H9 (cell line): ENCODE measurements around the gene ACKR3. TPM values are rescaled to one million over a fixed set of nuclear protein-coding genes. Genes with fewer than 3 reads are reported as not detected.
A peak's percentile ranks its signal among the peaks of the same experiment; 100 is the strongest.

Source experiments
- DNase-seq: peaks from one replicate; pipeline ENCODE4 v3.0.0-alpha.2; 2017
- H2AFZ ChIP-seq: one replicate; pipeline ENCODE4 v1.6.1; 2013; ENCODE audit warnings: mild to moderate bottlenecking, low read length, control low read depth, moderate library complexity
- H2AK5ac ChIP-seq: 2 replicates; pipeline ENCODE4 v1.6.1; 2013; ENCODE audit warnings: low read length, control low read depth, mixed read lengths; ENCODE audit not compliant: insufficient read length
- H2BK120ac ChIP-seq: one replicate; pipeline ENCODE4 v1.6.1; 2013; ENCODE audit warnings: low read depth, mild to moderate bottlenecking, low read length, control low read depth, inconsistent platforms; ENCODE audit not compliant: poor library complexity, severe bottlenecking
- H2BK12ac ChIP-seq: 2 replicates; pipeline ENCODE4 v1.6.1; 2013; ENCODE audit warnings: low read length, control low read depth, mixed read lengths, low read depth; ENCODE audit not compliant: insufficient read length
- H2BK15ac ChIP-seq: 2 replicates; pipeline ENCODE4 v1.6.1; 2013; ENCODE audit warnings: low read depth, low read length, control low read depth
- H2BK20ac ChIP-seq: one replicate; pipeline ENCODE4 v1.6.1; 2013; ENCODE audit warnings: low read depth, mild to moderate bottlenecking, low read length, control low read depth, inconsistent platforms; ENCODE audit not compliant: poor library complexity, severe bottlenecking
- H2BK5ac ChIP-seq: 2 replicates; pipeline ENCODE4 v1.6.1; 2013; ENCODE audit warnings: low read length, control low read depth, mixed read lengths; ENCODE audit not compliant: insufficient read length
- H3K14ac ChIP-seq: 2 replicates; pipeline ENCODE4 v1.6.1; 2013; ENCODE audit warnings: low read length, control low read depth; ENCODE audit not compliant: insufficient read depth
- H3K18ac ChIP-seq: 2 replicates; pipeline ENCODE4 v1.6.1; 2013; ENCODE audit warnings: low read depth, mild to moderate bottlenecking, mixed read lengths, low read length, control low read depth; ENCODE audit not compliant: insufficient read length
- H3K23ac ChIP-seq: 2 replicates; pipeline ENCODE4 v1.6.1; 2013; ENCODE audit warnings: low read length, control low read depth, mixed read lengths, low read depth; ENCODE audit not compliant: insufficient read length
- H3K23me2 ChIP-seq: 2 replicates; pipeline ENCODE4 v1.6.1; 2013; ENCODE audit warnings: low read depth, mild to moderate bottlenecking, mixed read lengths, low read length, control low read depth; ENCODE audit not compliant: insufficient read length, poor library complexity, severe bottlenecking
- H3K27ac ChIP-seq: 2 replicates; pipeline ENCODE4 v1.5.1; 2013; ENCODE audit warnings: low read length, control low read depth, mixed read lengths, low read depth; ENCODE audit not compliant: insufficient read length
- H3K27me3 ChIP-seq: 2 replicates; pipeline ENCODE4 v1.6.1; 2013; ENCODE audit warnings: low read length, control low read depth, inconsistent platforms; ENCODE audit not compliant: insufficient read depth
- H3K4ac ChIP-seq: 2 replicates; pipeline ENCODE4 v1.6.1; 2013; ENCODE audit warnings: low read depth, mild to moderate bottlenecking, control low read depth, inconsistent platforms, low read length, moderate library complexity
- H3K4me1 ChIP-seq: 2 replicates; pipeline ENCODE4 v1.6.1; 2013; ENCODE audit warnings: low read length, control low read depth, inconsistent platforms; ENCODE audit not compliant: insufficient read depth
- H3K4me2 ChIP-seq: 2 replicates; pipeline ENCODE4 v1.6.1; 2013; ENCODE audit warnings: low read length, control low read depth, mixed read lengths; ENCODE audit not compliant: insufficient read length, insufficient read depth
- H3K56ac ChIP-seq: 2 replicates; pipeline ENCODE4 v1.6.1; 2013; ENCODE audit warnings: low read depth, mild to moderate bottlenecking, mixed read lengths, low read length, control low read depth; ENCODE audit not compliant: insufficient read length
- H3K79me1 ChIP-seq: 2 replicates; pipeline ENCODE4 v1.6.1; 2013; ENCODE audit warnings: low read depth, mild to moderate bottlenecking, moderate library complexity, low read length, control low read depth, inconsistent platforms; ENCODE audit not compliant: insufficient read depth, poor library complexity, severe bottlenecking
- H3K79me2 ChIP-seq: 2 replicates; pipeline ENCODE4 v1.6.1; 2013; ENCODE audit warnings: low read length, control low read depth, inconsistent platforms; ENCODE audit not compliant: insufficient read depth
- H3K9ac ChIP-seq: 2 replicates; pipeline ENCODE4 v1.6.1; 2013; ENCODE audit warnings: low read length, control low read depth, mixed read lengths; ENCODE audit not compliant: insufficient read length; ENCODE audit errors: extremely low read depth
- H3K9me3 ChIP-seq: one replicate; pipeline ENCODE4 v1.6.1; 2013; ENCODE audit warnings: low read depth, low read length, inconsistent platforms; ENCODE audit not compliant: control insufficient read depth
- H3T11ph ChIP-seq: one replicate; pipeline ENCODE4 v1.6.1; 2013; ENCODE audit warnings: mild to moderate bottlenecking, low read length, control low read depth, inconsistent platforms
- H4K20me1 ChIP-seq: one replicate; pipeline ENCODE4 v1.6.1; 2013; ENCODE audit not compliant: control insufficient read depth, insufficient read length, insufficient read depth
- H4K5ac ChIP-seq: 2 replicates; pipeline ENCODE4 v1.6.1; 2013; ENCODE audit warnings: low read depth, mild to moderate bottlenecking, mixed read lengths, low read length, control low read depth; ENCODE audit not compliant: insufficient read length
- H4K8ac ChIP-seq: replicated peaks from 2 replicates; pipeline ENCODE4 v1.6.1; 2013; ENCODE audit warnings: low read length, control low read depth, mixed read lengths, low read depth; ENCODE audit not compliant: insufficient read length
- H4K91ac ChIP-seq: 2 replicates; pipeline ENCODE4 v1.6.1; 2013; ENCODE audit warnings: low read depth, mild to moderate bottlenecking, moderate library complexity, mixed read lengths, low read length, control low read depth; ENCODE audit not compliant: insufficient read length
- H3K27ac Mint-ChIP-seq, 3 experiments: 2 replicates in 2 of 3; 3 replicates in 1 of 3; pipeline ENCODE4 v1.8.0; 2020 to 2021; ENCODE audit warnings: mixed read lengths in 3 of 3, mild to moderate bottlenecking in 1 of 3, moderate library complexity in 1 of 3
- H3K27me3 Mint-ChIP-seq: 2 replicates; pipeline ENCODE4 v1.8.0; 2021; ENCODE audit warnings: low read depth, mild to moderate bottlenecking, moderate library complexity, mixed read lengths
- H3K36me3 Mint-ChIP-seq, 3 experiments: 2 replicates in 2 of 3; 3 replicates in 1 of 3; pipeline ENCODE4 v1.8.0; 2020 to 2021; ENCODE audit warnings: low read depth in 3 of 3, mixed read lengths in 3 of 3; ENCODE audit not compliant: insufficient read depth in 1 of 3
- H3K4me1 Mint-ChIP-seq, 2 experiments: 2 replicates each; pipeline ENCODE4 v1.8.0; 2020; ENCODE audit warnings: mixed read lengths in 2 of 2
- H3K4me3 Mint-ChIP-seq, 2 experiments: 2 replicates in 1 of 2; 3 replicates in 1 of 2; pipeline ENCODE4 v1.8.0; 2020 to 2021; ENCODE audit warnings: mild to moderate bottlenecking in 2 of 2, mixed read lengths in 2 of 2, moderate library complexity in 1 of 2
- H3K9me3 Mint-ChIP-seq, 2 experiments: 2 replicates in 1 of 2; 3 replicates in 1 of 2; pipeline ENCODE4 v1.8.0; 2020; ENCODE audit warnings: mild to moderate bottlenecking in 2 of 2, mixed read lengths in 2 of 2, moderate library complexity in 1 of 2
- WGBS: extraction: QIAGEN DNeasy Blood & Tissue Kit; methylation state at CpG from one replicate; pipeline ENCODE4 v1.1.7; 2013; ENCODE audit warnings: missing lambda C conversion rate, low lambda C conversion rate, mixed read lengths; ENCODE audit not compliant: insufficient read length; ENCODE audit errors: extremely low coverage; 5-methylcytosine and 5-hydroxymethylcytosine counted together
- total RNA-seq: library from RNA; stranded (reverse); gene quantifications from 2 replicates; pipeline ENCODE4 v1.2.1, GENCODE V29; 2021
- TF ChIP-seq, protein P1 (sequence below): fragments of 200-600 bp; sonication (generic); conservative IDR thresholded peaks from 3 replicates; pipeline ENCODE4 v1.8.0; 2021; ENCODE audit warnings: antibody characterized with exemption, mild to moderate bottlenecking

ACKR3 gene
- total RNA-seq, 1 experiment from 2014 or later = 0.44 TPM

DNA sequence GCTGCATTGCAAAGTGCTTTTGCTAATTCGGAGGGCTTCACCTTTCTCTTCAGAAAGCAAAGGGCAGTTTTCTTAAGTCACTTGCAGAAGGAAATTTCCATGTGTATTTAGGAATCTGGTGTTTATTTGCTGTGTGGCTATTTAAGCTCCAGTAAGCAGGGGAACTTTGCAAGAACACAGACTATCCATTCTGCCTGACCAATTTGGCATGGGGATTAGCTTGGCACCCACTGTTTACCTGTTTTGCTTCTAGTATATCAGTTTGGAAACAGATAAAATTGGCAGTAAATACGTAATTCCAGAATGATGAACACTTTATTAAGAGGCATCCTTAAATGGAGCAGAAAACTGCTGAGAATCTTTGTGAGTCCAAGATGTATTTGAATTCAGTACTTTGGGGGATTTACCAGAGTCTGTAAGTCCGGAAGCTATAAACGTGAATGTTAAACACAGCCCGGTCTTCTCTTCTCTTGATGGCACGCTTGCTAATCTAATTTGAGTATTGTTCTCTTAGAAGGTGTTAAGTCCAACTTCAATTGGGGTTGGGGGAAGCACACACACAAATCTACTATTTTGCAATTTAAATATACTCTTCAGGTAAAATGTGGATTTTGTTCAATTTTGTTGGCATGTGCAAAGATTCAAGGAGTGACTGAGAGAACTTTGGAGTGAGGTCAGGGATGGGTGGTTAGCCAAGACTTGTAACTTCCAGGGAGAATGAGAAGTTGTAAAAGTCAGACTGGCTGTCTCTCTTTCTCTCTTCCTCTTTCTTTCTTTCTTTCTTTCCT lies 650 bp downstream of the ACKR3 start:
- no peak overlapping the region for H3K4ac ChIP-seq
- Mint-ChIP-seq H3K27me3 (peaks cover 47% of the 10 kb centered on the region), H3K27ac (peak overlapping the region in 1 of 3 experiments; percentile 55; a peak in 1 of 7 replicates), H3K4me3 (peak overlapping the region; percentile 15 to 52; a peak in 4 of 5 replicates), H3K9me3 (no peaks in the 10 kb centered on the region), H3K36me3 (no peaks in the 10 kb centered on the region), H3K4me1 (peaks cover 66 to 73% of the 10 kb centered on the region in 2 experiments)
- no peak overlapping the region for H2BK20ac ChIP-seq
- H2BK15ac ChIP-seq = no peak overlapping the region
- H3K4me2 ChIP-seq = peak overlapping the region; percentile 26
- no peak overlapping the region for H4K8ac ChIP-seq
- no peak overlapping the region for H3K9ac ChIP-seq
- H3T11ph ChIP-seq = no peak overlapping the region
- no peak overlapping the region for H2BK120ac ChIP-seq
- no peak overlapping the region for H3K23ac ChIP-seq
- peaks cover 11% of the 10 kb centered on the region; the same call in 1 of the 2 replicates for H3K27me3 ChIP-seq
- no peaks in the 10 kb centered on the region for H3K79me2 ChIP-seq
- no peak overlapping the region for H3K18ac ChIP-seq
- H2AFZ ChIP-seq = no peak overlapping the region
- H2BK12ac ChIP-seq = no peak overlapping the region
- no peak overlapping the region for H3K14ac ChIP-seq
- H3K23me2 ChIP-seq = peaks cover 7% of the 10 kb centered on the region
- no peaks in the 10 kb centered on the region for H4K20me1 ChIP-seq
- no peaks in the 10 kb centered on the region for H3K79me1 ChIP-seq
- WGBS = no CpG with 5 or more reads among the region's 6 CpGs
- no peak overlapping the region for H4K91ac ChIP-seq
- no peak for DNase-seq
- no peak overlapping the region for H3K27ac ChIP-seq
- no peak overlapping the region for H3K56ac ChIP-seq
- no peak overlapping the region for H4K5ac ChIP-seq
- H3K9me3 ChIP-seq = no peaks in the 10 kb centered on the region
- H3K4me1 ChIP-seq = peaks cover 5% of the 10 kb centered on the region; the same call in 1 of the 2 replicates
- H2AK5ac ChIP-seq = no peak overlapping the region
- TF ChIP-seq, protein P1, sequence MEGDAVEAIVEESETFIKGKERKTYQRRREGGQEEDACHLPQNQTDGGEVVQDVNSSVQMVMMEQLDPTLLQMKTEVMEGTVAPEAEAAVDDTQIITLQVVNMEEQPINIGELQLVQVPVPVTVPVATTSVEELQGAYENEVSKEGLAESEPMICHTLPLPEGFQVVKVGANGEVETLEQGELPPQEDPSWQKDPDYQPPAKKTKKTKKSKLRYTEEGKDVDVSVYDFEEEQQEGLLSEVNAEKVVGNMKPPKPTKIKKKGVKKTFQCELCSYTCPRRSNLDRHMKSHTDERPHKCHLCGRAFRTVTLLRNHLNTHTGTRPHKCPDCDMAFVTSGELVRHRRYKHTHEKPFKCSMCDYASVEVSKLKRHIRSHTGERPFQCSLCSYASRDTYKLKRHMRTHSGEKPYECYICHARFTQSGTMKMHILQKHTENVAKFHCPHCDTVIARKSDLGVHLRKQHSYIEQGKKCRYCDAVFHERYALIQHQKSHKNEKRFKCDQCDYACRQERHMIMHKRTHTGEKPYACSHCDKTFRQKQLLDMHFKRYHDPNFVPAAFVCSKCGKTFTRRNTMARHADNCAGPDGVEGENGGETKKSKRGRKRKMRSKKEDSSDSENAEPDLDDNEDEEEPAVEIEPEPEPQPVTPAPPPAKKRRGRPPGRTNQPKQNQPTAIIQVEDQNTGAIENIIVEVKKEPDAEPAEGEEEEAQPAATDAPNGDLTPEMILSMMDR = no peak
- no peak overlapping the region for H2BK5ac ChIP-seq
